ENCODE data around the gene TMEM270.
"Not testable (repeated sequence)": the region's sequence is repeated elsewhere in the genome, so short reads cannot be mapped to it uniquely, and the experiment has no call there.

TMEM270 gene

DNA sequence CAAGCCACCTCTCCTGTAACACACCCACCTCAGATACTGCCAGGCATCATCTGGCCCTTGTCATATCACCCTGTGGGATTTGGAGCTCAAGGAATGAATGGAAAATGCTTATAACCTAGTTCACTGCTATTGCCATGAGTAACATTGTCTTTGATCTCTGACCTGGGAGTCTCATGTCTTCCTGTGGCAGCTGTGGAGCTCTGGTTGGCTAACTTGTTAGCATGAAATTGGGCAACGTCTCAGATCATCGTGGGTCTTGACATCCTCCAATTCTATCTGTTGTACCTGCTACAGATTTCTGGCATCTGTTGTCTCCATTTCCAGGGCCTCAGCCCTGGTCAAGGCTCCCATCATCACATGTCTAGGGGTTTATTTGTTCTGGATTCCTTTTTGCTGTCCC, 2.2 kb upstream of the TMEM270 start:
- no peak for DNase-seq (ENCODE audit: low spot score)

DNA sequence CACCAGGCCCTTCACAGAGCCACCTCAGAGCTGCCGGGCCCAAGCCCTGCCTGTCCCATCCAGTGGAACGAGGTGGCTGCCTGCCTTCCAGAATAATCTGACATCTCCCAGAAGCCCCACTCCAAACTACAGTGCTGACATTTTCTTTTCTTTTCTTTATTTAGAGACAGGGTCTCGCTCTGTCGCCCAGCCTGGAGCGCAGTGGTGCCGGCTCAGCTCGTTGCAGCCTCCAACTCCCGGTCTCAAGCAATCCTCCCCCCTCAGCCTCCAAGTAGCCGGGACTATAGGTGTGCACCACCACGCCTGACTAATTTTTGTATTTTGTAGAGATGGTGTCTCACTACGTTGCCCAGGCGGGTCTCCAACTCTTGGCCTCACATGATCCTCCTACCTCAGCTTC, 346 bp downstream of the TMEM270 start:
- no peak for DNase-seq (ENCODE audit: low spot score)

DNA sequence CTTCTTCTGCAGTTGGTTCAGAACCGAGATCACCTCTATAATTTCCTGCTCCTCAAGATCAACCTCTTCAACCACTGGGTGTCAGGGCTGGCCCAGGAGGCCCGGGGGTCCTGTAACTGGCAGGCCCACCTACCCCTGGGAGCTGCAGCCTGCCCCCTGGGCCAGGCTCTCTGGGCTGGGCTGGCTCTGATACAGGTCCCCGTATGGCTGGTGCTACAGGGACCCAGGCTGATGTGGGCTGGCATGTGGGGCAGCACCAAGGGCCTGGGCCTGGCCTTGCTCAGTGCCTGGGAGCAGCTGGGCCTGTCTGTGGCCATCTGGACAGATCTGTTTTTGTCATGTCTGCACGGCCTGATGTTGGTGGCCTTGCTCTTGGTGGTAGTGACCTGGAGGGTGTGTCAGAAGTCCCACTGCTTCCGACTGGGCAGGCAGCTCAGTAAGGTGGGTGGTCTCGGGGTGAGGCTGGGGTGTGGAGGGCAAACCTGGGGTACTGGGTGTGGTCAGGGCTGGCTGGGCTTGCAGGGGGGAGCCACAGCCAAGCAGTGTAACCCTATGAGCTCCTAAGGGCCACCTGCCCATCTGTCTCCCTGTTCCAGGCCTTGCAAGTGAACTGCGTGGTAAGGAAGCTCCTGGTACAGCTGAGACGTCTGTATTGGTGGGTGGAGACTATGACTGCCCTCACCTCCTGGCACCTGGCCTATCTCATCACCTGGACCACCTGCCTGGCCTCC, 4.2 kb downstream of the TMEM270 start:
- DNase-seq (ENCODE audit: low spot score) = no peak

DNA sequence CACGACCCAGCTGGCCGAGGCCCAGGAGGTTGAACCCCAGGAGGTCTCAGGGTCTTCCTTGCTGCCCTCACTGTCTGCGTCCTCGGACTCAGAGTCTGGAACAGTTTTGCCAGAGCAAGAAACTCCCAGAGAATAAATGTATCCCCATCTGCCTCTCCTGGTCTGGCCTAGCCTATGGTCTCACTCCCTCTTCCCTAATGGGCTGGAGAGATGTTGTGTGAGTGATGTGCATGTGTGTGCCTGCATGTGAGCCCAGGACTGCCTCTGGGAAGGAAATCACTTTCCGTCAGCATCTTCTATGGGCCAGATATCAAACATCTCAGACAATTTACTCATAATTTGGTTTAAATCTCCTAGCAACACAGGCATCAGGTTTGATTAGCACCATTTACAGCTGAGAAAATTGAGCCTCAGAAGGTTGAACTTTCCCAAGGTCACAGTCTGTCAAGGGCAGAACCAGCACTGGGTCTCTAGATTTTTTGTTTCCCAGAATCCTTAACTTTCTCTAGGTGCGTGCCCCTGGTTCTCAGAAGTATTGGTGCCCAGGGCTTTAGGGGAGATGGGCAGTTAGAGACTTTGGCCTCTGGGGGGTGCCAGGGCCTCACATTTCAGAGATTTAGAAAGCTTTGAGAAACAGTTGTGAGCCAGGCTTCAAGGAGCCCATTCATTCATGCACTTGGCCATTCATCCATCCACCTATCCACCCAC, 4.9 kb downstream of the TMEM270 start:
- no peak for DNase-seq (ENCODE audit: low spot score)

DNA sequence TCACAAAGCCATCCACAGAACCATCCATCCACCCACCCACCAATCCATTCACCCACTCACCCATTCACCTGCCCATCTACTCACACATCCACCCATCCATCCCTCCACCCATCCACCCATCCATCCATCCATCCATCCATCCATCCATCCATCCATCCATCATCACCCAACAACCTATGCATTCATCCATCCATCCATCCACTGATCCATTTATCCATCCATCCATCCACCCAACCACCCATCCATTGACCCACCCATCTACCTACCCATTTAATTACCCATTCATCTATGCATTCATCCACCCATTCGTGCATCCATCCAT, 5.4 kb downstream of the TMEM270 start:
- no peak for DNase-seq (ENCODE audit: low spot score)

DNA sequence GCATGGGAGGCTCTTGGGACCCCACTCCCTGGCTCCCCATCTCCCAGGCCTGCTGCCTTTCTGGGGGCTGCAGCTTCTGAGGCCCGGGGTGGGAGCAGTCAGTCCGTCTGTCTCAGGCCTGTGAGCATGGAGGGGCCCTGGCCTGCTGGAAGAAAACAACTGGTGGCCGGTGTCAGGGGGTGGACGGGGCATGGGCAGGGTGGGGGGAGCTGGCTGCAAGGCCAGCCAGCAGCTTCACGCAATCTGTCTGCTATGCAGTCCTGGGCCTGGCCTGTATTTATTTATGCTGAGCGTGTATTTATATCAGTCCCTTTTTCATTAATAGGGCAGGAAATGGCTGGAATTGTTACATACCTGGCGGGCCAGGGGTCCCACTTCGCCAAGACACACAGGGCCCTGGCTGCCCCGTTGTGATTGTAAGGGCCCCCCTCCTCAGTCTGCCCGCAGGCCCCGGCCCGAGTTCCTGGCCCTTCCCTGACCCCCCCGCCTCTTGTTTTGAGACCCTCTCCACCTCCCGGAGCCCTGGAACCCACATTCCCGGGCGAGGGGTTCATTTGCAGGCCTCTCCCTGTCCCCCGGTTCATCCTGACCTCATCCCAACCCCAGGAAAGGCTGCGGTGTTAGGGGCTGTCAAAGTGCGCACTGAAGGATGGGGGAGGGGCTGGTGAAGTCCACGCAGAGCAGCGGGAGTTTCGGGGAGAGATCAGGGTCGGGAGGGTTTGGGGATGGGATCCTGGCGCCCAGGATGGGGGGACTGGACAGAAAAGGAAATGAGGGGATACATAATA, 8.2 kb downstream of the TMEM270 start:
- no peak for DNase-seq (ENCODE audit: low spot score)

DNA sequence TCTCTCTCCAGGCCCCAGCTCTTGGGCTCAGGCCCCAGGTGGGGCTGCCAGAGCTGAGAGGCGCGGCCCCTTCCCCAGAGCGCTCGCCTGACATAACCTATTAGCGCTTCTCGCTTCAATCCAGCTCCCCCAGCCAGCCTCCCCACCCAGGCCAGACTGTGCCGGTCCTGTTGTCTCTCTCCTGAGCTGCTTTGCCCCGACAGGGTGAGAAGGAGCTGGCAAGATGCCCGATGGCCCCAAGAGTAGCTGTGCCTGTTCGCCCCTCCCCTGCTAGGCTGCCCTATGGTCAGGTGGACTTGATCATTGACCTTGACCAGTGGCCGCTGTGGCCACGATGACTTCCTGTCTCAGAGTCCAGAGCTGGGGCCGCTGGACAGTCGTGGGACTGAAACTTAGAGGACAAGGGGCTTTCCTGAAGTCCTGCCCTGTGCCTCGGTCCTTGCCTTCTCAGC, 9.1 kb downstream of the TMEM270 start:
- DNase-seq (ENCODE audit: low spot score) = no peak

DNA sequence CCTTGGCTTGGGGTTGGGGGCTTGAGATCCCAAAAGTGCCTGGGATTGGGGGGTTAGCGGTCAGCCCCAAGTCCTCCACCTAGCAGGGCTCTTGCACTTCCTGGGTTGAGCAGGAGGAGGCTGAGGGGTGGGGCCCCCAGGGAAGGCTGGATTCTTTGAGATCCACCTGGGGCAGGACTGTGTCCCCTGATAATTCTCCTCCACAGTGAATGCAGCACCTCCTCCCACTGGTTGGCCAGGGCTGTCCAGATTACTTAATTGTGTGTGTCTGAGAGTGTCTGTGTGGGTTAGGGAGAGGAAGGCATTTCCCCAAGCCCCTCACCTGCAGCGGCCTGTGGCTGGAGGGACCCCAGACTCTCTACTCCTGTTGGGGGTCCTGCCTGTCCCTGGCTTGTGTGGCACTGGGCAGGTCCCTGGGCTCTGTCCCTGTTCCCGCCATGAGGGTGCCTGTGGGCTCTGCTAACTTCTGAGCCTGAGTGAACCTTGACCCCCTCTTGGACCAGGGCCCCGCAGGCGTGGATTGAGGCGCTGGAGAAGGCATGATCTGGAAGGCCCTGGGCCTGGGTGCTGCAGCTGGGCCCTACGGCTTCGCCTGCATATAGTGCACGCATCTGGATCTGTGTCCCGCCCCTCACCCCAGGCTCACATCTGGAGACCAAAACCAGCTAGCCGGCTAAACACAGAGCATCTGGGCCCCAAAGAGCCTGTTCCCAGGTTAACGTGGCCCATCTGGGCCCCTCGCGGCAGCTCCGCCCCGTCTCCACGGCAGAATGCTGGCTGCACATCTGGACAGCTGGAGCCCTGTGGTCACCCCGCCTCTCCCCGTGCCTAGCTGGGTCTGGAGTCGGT, 10.4 kb downstream of the TMEM270 start:
- no peak for DNase-seq (ENCODE audit: low spot score)

DNA sequence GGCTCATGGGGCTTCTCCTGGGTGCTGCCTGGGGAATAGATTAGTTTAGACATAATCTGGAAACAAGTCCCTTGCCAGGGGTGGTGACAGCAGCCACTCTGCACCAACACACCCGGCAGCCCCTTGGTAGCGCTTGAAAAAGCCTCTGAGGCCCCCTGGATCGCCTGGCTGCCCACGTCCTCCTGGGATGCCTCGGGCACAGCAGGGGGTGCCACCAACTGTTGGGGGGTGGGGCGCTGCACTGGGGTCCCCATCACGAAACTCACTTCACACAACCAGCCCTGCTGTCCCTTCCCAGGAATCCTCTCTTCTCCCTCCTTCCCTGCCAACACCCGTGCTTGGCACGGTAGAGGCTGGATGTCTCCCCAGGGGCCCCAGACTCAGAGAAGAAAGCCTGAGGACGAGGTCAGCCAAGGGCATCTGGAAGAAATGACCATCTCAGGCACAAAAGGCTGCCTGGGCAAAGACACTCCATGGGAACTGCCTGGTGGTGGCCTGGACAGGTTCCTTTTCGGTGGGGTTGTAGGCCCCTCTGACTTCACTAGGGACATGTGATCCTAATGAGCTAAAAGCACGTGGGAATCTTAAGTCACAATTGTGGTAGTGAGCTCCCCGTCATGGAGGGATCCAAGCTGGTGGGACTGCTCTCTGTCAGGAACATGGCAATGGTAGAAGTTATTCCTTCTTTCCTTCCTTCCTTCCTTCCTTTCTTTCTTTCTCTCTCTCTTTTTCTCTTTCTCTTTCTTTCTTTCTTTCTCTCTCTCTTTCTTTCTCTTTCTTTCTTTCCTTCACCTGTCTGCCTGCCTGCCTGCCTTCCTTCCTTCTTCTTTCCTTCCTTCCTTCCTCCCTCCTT, 11.3 kb downstream of the TMEM270 start:
- no peak for DNase-seq (ENCODE audit: low spot score)

DNA sequence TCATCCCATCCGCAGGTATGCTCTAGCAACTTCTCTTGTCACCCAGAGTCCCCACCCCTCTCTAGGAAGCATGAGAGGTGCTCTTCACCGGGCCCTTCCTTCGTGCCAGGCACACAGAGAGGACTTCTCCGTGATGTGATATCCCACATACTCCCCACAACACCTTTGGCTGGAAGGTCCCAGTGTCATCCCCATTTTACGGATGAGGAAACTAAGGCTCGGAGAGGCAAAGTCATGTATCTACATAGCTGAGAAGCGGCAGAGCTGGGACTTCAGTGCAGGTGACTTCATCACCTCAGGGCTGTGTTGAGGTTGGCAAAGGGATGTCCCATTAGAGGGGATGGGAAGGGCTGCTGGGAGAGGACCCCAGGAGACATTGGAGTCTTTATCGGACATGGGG, 15.4 kb downstream of the TMEM270 start:
- DNase-seq (ENCODE audit: low spot score) = no peak

DNA sequence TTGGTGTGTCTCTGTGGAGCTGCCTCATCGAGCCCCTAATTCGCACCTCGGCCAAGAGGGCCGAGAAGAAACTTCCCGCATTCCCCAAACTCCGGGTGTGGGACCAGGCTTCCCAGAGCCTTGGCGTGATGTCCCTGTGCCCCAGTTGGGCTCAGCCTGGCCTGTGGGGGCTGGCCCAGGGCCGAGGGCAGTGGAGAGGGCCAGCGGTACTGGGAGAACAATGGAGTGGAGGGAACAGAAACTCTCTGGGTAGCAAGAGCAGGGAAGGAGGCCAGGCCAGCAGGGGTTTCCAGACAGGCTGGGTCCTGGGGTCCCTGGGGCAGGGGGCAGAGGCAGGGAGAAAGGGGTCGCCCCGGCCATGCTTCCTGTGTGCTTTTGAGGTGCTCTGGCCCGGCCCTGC, 16.0 kb downstream of the TMEM270 start:
- no peak for DNase-seq (ENCODE audit: low spot score)

DNA sequence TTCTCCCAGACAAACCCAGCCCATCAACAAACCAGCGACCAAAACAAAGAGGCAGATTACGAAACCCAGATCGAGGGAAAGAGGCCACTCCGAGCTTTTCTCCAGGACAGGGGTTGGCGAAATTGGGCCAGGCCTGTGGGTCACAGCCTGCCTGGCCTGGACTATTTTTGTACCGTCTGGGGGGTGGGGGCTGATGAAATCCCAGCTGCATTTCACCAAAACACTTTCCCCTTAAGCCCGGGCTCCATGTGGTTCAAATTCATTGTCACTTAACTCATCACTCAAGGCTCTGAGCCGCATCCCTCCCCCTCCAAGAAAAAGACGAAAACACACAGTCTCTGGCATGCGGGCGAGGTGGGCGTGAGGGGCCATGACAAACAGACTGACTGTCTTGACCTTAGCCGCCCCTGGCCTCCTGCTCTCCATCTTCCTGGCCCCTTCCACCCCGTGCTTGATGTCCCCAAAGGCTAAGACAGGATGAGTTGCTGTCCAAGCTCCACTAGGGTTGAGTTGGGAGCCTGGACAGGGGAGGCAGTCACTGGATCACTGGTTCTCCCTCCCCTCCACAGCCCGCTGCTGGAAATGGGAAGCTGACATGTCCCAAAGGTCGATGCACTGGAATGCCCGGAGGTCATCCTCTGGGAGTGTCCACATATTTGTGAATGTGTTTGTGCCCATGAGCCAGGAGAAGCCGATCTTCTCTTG, 19.2 kb downstream of the TMEM270 start:
- DNase-seq (ENCODE audit: low spot score) = peak; percentile 74

DNA sequence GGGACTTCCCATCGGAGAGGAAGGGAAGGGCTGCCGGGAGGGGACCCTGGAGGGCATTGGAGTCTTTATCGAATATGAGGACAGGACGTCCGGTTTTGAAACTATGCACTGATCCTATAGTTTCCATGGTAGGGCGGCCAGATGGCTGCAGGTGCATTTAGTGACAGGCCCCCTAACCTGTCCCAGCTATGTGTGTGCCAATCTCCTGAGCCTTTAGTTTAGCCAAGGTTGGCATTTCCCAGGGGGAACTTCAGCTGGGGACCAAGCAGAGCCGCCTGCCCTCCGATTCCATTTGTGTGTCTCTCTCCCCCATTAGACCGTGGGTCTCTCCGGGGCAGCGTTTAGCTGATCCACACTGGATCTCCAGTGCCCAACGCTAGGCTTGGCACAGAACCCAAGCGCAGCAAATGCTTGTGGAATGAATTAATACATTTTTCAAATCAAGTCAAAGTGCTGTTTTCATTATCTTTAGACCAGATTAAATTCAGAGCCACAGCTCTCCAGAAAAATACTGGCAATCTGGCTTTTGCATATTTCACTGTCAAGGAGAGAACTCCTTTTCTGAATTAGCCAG, 19.9 kb downstream of the TMEM270 start:
- no peak for DNase-seq (ENCODE audit: low spot score)

DNA sequence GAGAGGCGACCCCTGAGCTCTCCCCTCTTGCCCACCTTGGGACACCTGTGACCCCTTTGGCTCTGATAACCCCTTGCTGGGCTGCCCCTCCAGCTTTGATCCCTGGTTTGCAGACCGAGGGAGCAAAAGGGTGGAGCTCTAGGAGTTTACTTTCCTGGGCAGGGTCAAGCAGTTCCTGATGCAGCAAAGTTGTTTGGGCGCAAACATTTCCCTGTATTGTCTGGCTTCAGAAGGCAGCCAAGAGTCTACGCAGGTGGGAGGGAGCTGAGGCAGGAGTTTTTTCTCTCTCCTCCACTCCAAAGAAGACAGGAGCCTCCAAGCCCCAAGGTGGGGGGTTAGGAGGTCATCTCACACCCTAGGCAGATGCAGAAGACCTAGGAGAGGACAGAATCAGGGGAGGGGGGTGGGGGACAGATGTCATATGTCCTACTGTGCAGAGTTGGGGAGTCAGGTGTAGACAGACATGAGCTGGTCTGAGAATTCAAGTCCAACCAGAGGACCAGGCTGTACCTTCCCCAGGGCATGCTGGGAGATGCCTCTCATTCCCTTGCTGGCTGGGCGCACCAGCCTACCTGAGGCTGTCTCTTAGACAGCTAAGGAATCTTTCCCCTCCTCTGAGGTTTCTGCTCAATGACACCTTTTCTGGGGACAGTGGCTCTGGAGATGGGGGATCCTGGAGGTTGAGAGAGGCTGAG, 20.5 kb downstream of the TMEM270 start:
- DNase-seq (ENCODE audit: low spot score) = no peak

DNA sequence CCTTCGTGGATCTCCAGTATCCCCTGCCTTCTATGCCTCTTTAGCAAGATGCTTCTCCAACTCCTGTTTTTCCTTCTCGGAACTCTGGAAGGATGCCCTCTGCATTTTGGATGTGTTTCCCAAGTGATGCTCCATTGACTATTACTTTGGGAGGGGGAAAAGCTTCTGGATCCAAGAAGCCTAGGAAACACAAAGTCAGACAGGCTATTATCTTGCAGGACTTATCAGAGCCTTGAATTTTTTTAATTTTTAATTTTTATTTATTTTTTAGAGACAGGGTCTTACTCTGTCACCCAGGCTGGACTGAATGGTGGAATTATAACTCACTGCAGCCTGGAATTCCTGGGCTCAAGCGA, 21.1 kb downstream of the TMEM270 start:
- no peak for DNase-seq (ENCODE audit: low spot score)

DNA sequence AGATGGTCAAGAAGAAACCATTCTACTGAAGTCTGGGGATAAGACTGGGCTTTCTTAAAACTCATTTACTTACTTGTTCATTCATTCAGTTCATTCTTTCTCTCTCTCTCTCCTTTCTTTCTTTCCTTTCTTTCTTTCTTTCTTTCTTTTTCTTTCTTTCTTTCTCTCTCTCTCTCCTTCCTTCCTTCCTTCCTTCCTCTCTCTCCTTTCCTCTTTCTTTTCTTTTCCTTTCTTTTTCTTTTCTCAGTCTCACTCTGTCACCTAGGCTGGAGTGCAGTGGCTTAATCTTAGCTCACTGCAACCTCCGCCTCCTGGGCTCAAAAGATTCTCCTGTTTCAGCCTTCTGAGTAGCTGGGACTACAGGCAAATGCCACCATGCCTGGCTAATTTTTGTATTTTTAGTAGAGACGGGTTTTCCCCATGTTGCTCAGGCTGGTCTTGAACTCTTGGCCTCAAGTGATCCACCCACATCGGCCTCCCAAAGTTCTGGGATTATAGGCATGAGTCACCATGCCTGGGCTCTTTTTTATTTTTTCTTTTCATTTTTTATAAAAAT, 24.0 kb downstream of the TMEM270 start:
- not testable (repeated sequence) for DNase-seq (ENCODE audit: low spot score)

DNA sequence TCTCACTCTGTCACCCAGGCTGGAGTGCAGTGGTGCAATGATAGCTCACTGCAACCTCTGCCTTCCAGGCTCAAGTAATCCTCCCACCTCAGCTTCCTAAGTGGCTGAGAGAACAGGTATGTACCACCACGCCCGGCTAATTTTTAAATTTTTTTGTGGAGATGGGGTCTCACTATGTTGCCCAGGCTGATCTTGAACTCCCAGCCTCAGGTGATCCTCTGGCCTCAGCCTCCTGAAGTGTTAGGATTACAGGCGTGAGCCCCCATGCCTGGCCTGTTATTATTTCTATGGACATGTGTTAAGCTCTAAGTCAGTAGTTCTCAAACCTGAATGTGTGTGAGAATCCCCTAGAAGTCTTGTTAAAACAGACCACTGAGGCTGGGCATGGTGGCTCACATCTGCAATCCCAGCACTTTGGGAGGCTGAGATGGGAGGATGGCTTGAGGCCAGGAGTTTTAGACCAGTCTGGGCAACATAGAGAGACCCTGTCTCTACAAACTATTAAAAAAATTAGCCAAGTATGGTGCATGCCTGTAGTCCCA, 24.5 kb downstream of the TMEM270 start:
- DNase-seq (ENCODE audit: low spot score) = no peak

DNA sequence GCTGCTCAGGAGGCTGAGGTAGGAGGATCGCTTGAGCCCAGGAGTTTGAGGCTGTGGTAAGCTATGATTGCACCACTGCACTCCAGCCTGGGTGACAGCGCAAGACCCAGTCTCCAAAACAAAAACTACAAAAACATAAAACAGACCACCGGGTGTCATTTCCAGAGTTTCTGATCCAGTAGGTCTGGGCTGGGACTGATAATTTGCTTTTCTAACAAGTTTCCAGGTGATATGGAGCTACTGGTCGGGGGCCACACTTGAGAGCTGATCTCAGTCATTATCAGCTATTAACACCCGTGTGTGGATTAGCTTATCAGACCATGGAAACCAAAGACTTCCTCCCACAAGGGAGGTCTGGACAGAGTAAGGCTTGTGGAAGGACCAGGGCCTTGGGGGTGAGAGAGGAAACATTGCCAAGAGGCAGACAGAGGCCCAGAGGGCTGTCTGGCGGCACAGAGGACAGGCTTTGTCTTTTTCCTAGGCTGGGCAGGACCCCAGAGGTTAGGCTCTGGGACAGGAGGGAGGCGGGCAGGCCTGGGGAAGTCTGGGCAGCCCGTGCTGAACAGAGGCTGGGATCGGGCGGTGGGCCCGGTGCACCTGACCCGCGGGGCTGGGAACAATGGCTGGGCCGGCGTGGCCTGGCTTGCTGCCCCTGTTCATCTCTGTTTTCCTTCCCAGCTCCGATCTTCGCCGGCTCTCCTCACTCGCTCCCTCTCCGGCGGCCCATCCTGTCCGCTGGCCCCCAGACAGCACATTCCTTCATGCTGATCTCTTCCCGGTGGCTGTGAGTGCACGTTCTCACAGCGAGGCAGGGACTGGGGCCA, 25.2 kb downstream of the TMEM270 start:
- no peak for DNase-seq (ENCODE audit: low spot score)
